OCI-LY7 (cell line): Measurements from ENCODE around the gene PHLDA3.

Experiments
- CTCF ChIP-seq: fragments of 200-600 bp; sonication (generic); conservative IDR thresholded peaks from 2 replicates; pipeline ENCODE4 v1.5.1; 2014; ENCODE audit warnings: mild to moderate bottlenecking, antibody characterized with exemption, low read length, moderate library complexity, mixed read lengths
- EZH2phosphoT487 ChIP-seq: fragments of 200-600 bp; sonication (generic); IDR thresholded peaks from 2 replicates; pipeline ENCODE4 v1.6.1; 2018; ENCODE audit warnings: low read depth, borderline replicate concordance, mild to moderate bottlenecking, mixed run types, antibody characterized with exemption, low read length, moderate library complexity, mixed read lengths

GRCh38 chr1:201445310-201445709 is 23.7 kb downstream of the PHLDA3 start:
- no peak for TF ChIP-seq EZH2phosphoT487
- TF ChIP-seq CTCF = no peak
